Measurements from ENCODE around the gene CAMK2B.
"Not testable (repeated sequence)": the region's sequence is repeated elsewhere in the genome, so short reads cannot be mapped to it uniquely, and the experiment has no call there.

The CAMK2B gene

DNA sequence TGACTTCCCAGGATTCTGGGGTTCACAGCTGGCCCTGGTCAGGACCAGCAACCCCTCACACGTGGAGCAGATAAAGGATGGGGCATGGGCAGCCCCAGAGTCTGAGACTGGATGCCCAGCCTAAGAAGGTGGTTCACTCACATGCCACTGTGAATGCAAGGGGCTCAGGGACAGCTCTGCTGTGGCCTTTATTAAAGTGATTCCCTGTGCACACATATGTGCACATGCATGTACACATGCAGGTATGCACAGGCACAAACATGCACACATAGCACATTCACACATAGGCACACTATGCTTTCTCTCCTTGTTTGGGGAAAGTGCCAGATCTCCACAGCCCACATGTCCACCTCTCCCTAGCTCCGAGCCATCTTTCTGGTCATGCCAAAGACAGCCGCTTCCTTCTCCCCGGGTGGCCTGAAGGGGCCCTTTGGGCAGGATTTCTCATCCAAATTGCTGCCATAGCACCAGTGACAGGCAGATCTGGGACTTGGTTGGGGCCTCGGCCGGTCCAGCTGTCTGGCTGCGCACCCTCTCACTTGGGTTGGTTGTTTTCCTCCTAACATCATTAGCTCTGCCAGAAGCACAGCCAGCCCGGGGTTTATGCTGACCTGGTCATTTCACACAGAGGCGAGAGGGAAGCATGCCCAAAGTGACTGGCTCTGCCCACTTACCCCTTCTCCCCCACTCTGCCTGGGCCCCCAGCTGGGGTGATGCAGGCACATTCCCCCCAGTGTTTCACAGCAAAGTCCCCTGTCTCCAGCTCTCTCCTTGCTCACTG lies 137.6 kb downstream of the CAMK2B start:
- no peak for DNase-seq

DNA sequence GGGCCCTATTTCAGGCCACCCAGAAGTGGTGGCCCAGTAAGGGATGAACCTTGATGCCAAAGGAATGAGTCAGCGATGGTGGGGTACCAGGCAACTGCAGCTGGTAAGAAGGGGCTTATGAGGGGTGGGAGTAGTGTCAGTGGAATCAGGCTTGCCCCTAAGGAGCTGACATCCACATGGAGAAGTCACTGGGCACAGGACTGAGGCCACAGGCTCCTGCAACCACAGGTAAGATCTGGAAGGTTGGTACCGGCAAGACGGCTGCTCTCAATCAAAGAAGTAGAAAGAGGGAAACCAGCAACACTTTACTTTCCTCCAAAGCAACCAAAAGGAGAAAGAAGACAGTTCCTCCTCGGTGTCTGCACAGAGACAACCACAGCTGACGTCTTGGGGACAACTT lies 138.7 kb downstream of the CAMK2B start:
- DNase-seq: no peak

DNA sequence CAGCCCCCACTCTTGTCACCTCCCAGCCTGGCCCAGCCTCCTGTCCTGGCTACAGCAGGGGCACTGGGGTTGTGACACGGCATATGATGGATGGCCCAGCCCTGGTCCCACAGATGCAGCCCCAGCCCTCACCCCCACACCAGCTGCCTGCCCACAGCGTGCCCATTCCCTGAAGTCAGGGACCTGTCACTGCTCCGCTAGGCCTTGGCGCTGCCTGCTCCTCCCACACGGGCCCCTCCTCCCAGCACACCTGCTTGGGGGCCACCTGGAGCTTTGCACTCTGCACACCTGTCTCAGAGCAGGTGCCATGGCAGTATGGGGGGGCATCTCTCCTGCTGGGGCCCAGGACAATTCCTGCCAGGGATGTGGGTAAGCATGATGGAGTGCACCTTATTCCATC lies 139.7 kb downstream of the CAMK2B start:
- DNase-seq: no peak

DNA sequence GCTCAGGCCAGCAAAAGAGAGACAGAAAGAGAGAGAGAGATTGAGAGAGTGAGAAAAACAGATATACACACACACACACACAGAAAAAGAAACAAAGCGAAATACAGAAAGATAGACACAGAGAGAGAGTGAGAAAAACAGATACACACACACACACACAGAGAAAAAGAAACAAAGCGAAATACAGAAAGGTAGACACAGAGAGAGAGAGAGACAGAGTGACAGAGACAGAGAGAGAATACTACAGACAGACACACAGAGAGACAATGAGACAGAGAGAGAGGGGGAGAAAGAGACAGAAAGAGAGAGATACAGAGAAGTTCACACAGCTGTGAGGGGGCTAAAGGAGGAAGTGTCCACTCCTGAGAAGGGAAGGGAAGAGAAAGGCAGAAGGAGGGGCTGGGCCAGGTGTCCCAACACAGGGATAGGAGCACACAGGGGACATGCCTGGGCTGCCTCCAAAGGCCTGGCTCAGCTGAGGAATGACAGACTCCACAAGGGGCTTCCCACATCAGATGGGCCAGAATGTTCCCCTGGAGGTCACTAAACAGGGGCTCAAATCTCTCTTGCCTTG lies 140.4 kb downstream of the CAMK2B start:
- no peak for DNase-seq

DNA sequence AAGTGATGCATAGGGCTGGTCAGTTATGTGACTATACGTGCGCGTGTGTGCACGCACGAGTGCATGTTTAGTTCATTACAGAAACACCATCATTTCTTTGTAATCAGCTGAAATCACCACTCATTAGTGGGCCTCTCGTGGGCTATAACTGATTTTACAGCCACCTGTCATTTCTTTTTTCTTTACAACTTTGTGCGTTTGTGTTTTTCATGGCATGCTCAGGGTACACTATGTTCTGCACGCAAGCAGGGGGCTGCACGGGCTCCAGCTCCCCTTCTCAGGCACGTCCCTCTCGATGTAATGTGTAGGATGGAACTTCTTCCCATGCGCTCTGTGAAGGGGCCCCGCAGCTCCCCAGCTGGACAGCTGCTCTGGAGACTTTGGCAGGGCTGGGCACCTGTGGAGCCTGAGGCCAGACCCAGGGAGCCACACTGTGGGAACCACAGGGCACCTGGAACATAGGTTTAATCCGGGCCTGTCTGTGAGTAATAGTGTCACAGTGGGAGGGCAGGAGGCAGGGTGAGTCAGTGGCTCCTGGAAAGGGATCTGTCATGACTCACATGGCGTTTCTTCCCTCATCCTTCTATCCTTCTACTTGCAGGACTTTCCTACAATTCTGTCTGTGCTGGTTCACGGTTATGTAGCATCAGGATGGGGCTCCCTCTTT lies 141.1 kb downstream of the CAMK2B start:
- DNase-seq: no peak

DNA sequence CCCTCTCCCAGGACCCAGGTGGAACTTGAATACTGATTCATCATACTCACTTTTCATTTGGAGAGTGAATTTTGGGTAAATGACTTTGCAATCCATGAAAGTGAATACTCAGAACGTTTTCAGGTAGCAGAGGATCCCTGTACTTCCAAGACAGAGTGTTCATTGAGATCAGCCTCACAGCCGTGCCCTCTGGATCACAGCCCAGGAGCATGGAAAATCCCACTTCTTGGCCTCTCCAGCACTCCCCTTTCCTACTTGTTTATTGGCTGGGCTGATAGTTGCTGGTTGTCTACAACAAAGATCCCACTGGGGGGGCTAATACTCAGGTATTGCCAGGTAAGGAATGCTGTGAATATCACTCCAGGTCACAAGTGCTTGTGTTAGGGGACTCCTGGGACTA lies 142.0 kb downstream of the CAMK2B start:
- no peak for DNase-seq

DNA sequence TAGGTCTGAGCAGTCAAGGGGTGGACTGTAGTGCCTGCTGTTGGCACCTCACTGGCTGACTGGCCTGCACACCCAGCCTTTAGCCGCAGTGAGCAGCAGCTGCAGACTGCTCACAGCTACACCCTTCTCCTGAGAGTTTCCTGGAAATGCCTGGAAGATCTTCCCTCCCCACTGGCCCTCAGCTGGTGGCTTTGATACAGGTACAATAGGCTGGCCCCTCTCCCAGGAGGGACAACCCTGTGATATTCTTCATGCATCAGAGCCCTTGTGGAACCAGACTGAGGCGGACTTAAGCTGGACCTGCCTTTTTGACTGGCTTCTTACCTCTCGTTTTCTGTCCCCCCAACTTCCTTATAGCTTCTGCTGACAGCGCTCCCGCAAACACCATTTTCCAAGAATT lies 142.6 kb downstream of the CAMK2B start:
- no peak for DNase-seq

DNA sequence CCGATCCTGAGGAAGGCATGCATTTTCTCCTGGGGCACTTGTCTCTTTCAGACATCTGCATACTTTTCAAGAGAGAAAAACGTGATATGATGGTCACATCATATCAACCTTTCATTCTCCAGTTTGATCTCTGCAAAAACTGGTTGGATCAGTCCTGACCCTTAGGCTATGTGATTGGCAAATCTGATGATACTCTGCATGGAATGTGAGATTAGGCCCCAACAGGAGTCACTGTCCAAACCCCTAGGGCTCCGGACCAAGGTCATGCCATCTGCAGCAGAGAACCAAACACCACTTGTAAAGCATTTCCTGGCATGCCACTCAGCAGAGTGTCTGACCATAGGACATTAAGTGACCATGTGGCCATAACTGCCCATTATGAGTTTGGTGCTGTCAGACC lies 144.8 kb downstream of the CAMK2B start:
- DNase-seq: no peak

DNA sequence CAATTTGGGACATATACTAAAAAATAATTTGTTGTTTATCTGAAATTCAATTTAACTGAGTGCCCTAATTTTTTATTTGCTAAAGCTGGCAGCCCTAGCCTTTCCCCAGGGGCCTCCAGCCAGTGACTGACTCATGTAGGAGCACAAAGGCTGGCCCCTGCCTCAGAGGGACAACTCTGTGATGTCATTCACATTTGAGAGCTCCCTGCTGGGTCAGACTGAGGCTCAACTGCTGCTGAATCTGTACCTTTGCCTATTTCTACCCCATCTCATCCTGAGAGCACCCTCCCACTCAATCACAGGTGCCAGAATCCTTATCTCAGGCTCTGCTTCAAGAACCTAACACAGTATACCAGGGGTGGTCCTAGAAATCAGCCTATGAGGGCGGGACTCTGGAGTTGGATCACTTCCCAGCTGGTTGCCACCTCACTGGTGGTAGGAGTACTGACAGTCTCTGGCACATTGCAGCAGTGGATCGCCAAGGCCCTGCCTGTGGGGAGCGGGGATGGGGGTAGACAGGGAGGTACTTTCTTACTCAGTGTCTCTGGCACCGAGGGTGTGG lies 147.7 kb downstream of the CAMK2B start:
- no peak for DNase-seq

DNA sequence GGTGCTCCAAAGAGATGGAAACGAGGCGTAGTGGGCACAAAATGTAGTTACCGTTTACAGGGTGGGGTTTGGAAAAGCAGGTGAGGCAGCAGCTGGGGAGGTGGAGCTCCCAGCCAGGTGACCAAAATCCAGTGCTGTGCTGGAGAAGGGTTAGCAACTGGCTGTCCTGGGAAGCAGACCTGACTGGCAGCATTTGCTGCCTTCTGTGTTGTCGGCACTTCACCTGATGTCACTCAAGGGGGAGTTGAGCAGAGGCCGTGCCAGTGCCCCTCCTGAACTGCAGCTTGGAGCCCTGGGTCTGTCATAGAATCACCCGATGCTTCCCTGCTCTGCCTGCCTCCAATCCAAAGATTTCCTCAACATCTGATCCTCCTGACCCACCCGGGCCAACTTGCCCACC lies 148.9 kb downstream of the CAMK2B start:
- DNase-seq: no peak

DNA sequence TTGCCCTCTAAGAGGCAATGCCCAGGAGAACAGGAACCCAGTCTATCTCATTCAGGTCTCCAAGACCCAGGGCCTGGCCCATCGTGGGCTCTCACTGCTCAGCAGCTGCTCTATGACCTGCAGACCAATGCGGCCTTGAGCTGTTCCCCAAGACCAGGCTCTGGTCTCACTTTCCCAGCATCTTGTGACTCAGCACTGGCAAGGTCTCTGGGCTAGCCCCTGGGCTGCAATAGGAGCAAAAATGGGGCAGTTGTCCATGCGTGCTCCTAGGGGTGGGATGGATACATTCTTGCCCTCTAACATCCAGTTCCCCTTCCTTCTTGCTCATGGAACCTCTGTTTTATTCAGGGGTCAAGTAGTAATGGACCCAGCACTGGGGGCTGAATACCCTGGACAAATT lies 149.7 kb downstream of the CAMK2B start:
- no peak for DNase-seq

DNA sequence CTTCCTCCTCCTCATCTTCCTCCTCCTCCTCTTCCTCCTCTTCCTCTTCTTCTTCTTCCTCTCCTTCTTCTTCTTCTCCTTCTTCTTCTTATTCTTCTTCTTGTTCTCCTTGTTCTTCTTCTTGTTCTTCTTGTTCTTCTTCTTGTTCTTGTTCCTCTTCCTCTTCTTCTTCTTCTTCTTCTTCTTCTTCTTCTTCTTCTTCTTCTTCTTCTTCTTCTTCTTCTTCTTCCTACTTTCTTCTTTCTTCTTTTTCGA lies 150.8 kb downstream of the CAMK2B start:
- DNase-seq: not testable (repeated sequence)

DNA sequence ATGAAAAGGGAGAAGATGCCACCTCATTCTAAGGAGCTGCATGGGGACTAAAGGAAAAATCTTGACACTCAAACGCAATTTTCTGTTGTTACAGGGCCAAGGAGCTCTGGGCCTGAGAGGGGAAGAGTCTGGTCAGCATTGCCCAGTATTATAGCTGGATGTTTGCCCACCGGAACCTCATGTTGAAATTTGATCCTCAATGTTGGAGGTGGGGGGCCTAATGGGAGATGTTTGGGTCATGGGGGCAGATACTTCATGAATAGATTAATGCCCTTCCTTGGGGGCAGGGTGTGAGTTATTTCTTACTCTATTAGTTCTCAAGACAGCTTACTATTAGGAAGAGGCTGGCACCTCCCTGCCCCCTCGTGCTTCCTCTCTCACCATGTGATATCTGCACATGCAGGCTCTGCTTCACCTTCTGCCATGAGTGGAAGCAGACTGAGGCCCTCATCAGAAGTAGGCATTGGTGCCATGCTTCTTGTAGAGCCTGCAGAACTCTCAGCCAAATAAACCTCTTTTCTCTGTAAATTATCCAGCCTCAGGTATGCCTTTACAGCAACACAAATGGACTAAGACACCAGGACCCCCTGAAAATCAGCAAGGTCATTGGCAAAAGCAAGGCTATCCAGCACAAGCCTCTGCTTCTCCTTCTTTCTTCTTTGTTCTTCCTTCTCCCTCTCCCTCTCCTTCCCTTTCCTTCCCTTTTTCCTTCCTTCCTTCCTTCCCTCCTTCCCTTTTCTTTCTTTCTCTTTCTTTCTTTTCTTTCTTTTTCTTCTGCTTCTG lies 151.3 kb downstream of the CAMK2B start:
- DNase-seq: no peak

DNA sequence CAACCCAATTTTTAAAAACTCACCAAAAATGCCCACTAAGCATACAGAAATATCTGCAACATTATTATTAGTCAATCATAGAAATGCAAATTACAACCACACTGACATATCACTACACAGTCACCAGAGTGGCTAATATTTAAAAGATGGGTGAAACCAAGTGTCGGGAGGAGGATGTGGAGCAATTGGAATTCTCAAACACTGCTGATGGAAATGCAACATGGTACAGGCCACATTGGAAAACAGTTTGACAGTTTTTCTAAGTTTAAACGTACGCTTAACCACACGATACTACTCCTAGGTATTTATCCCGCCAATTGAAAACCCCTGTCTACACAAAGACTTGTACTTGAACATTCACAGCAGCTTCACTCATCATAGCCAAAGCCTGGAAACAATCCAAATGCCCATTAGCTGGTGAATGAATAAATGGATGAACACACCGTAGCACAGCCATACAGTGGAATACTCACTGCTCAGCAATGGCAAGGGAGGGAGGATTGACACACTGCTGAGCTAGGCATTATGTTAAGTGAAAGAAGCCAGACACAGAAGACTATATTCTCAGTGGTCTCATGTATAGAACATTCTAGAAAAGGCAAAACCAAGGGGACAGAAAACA lies 152.5 kb downstream of the CAMK2B start:
- no peak for DNase-seq

DNA sequence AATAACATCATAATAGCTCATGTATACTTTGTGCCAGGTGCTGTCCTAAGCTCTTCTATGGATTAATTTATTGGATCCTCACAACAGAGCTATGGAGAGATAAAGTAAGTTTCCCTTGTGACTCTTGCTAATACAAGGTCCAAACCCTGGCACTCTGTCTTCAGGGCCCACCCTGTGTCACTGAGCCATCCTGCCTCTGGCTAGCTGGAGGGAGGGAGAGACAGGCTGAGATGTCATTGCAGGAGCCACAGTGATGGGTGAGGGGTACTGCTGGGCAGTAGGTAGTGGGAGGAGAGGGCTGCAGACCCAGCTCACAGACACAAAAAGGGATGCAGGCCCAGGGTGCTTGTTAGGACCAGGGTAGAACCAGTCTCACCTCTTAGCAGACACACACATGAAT lies 153.0 kb downstream of the CAMK2B start:
- no peak for DNase-seq

DNA sequence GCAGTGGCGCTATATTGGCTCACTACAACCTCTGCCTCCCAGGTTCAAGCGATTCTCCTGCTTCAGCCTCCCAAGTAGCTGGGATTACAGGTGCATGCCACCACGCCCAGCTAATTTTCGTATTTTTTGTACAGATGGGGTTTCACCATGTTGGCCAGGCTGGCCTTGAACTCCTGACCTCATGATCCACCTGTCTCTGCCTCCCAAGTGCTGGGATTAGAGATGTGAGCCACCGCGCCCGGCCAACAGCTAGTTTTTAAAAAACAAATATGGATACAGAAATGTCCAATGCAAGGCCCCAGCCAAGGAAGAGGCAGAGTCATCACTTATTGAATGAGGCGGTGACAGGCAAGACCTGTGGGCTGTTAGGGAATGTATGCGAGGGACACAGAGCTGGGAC lies 153.5 kb downstream of the CAMK2B start:
- DNase-seq: not testable (repeated sequence)

DNA sequence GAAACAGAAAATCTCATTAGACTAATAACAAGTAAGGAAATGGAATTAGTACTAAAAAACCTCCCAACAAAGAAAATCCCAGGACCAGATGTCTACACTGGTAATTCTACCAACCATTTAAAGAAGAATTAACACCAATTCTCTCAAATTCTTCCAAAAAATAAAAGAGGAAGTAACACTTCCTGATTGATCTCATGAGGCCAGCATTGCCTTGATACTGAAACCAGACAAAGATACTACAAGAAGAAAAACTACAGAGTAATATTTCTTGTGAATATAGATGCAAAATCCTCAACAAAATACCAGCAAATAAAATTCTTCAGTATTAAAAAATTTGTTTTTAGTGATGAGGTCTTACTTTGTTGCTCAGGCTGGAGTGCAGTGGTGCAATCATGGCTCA lies 157.5 kb downstream of the CAMK2B start:
- DNase-seq: no peak
